Amniotic epithelial cell (primary cell): Measurements from ENCODE around the gene UBE4A.

Experiments used
- DNase-seq: peaks from one replicate; pipeline ENCODE4 v3.0.0-alpha.2; 2010; ENCODE audit warnings: low read depth

Gene UBE4A

GRCh38 chr11:118359295-118359958 lies at the start of gene UBE4A:
UBE4A (plus strand) TSS chr11:118359600; CDS start chr11:118365081, 5,481 bp downstream.
- peak; percentile 88 for DNase-seq

- no peak for DNase-seq
Measured at GRCh38 chr11:118310271-118310670, 49.1 kb upstream of the UBE4A start.

- DNase-seq: no peak
Measured at GRCh38 chr11:118310781-118311485, 48.5 kb upstream of the UBE4A start.

- no peak for DNase-seq
Measured at GRCh38 chr11:118311518-118311917, 47.9 kb upstream of the UBE4A start.

- no peak for DNase-seq
Measured at GRCh38 chr11:118312328-118312727, 47.1 kb upstream of the UBE4A start.

GRCh38 chr11:118313242-118313641 lies 46.2 kb upstream of the UBE4A start:
- DNase-seq: peak; percentile 50

GRCh38 chr11:118314988-118315411 lies 44.4 kb upstream of the UBE4A start:
- no peak for DNase-seq

GRCh38 chr11:118318124-118318523 lies 41.3 kb upstream of the UBE4A start:
- no peak for DNase-seq

GRCh38 chr11:118318581-118319336 lies 40.6 kb upstream of the UBE4A start:
- no peak for DNase-seq

- no peak for DNase-seq
Measured at GRCh38 chr11:118319337-118319707, 40.1 kb upstream of the UBE4A start.

- DNase-seq: no peak
Measured at GRCh38 chr11:118320515-118320914, 38.9 kb upstream of the UBE4A start.

GRCh38 chr11:118321386-118322082 lies 37.9 kb upstream of the UBE4A start:
- DNase-seq: no peak

- DNase-seq: no peak
Measured at GRCh38 chr11:118322721-118323120, 36.7 kb upstream of the UBE4A start.

GRCh38 chr11:118325283-118325682 lies 34.1 kb upstream of the UBE4A start:
- no peak for DNase-seq

- DNase-seq: no peak
Measured at GRCh38 chr11:118328745-118329144, 30.7 kb upstream of the UBE4A start.

- DNase-seq: no peak
Measured at GRCh38 chr11:118334745-118335144, 24.7 kb upstream of the UBE4A start.

- DNase-seq: no peak
Measured at GRCh38 chr11:118338637-118339061, 20.8 kb upstream of the UBE4A start.

- no peak for DNase-seq
Measured at GRCh38 chr11:118339281-118339961, 20.0 kb upstream of the UBE4A start.

GRCh38 chr11:118340449-118340848 lies 19.0 kb upstream of the UBE4A start:
- no peak for DNase-seq

GRCh38 chr11:118341261-118341660 lies 18.1 kb upstream of the UBE4A start:
- no peak for DNase-seq

- DNase-seq: no peak
Measured at GRCh38 chr11:118341815-118342489, 17.4 kb upstream of the UBE4A start.
